SK-N-SH treated with all-trans-retinoic acid at 6 μM for 48 hours (cell line): Measurements from ENCODE around the gene HYAL3.

Experiments used
- ATAC-seq: fragments of 200-7000 bp; cut with Tn5 transposase; 3 replicates; pipeline ENCODE4 v1.9.1; 2020; ENCODE audit warnings: mild to moderate bottlenecking, moderate library complexity
- ARNTL ChIP-seq: fragments of 450-650 bp; formaldehyde crosslinking; IDR thresholded peaks from 2 replicates; pipeline ENCODE4 v1.5.0; 2020; ENCODE audit warnings: low read depth, mild to moderate bottlenecking, moderate library complexity, borderline replicate concordance
- CSDC2 ChIP-seq: fragments of 250-450 bp; sonication (Bioruptor Pico); IDR thresholded peaks from 2 replicates; pipeline ENCODE4 v1.5.0; 2020; ENCODE audit warnings: mild to moderate bottlenecking, moderate library complexity
- CSRNP3 ChIP-seq: fragments of 250-450 bp; sonication (Bioruptor Pico); IDR thresholded peaks from 2 replicates; pipeline ENCODE4 v1.5.1; 2021; ENCODE audit warnings: mild to moderate bottlenecking, moderate library complexity
- ESRRG ChIP-seq: fragments of 250-450 bp; sonication (Bioruptor Pico); IDR thresholded peaks from 2 replicates; pipeline ENCODE4 v1.6.1; 2021; ENCODE audit warnings: mild to moderate bottlenecking
- GLIS3 ChIP-seq: fragments of 250-450 bp; sonication (Bioruptor Pico); IDR thresholded peaks from 2 replicates; pipeline ENCODE4 v1.5.0; 2020; ENCODE audit warnings: mild to moderate bottlenecking, moderate library complexity
- PATZ1 ChIP-seq: fragments of 250-450 bp; sonication (Bioruptor Pico); IDR thresholded peaks from 2 replicates; pipeline ENCODE4 v1.8.0; 2020; ENCODE audit warnings: mild to moderate bottlenecking, moderate library complexity, borderline replicate concordance
- POU6F1 ChIP-seq: fragments of 250-450 bp; sonication (Bioruptor Pico); IDR thresholded peaks from 2 replicates; pipeline ENCODE4 v1.8.0; 2021; ENCODE audit warnings: low read depth, mild to moderate bottlenecking, moderate library complexity, borderline replicate concordance
- PPARA ChIP-seq: fragments of 250-450 bp; sonication (Bioruptor Pico); IDR thresholded peaks from 2 replicates; pipeline ENCODE4 v1.5.0; 2020; ENCODE audit warnings: mild to moderate bottlenecking, borderline replicate concordance
- SNAI2 ChIP-seq: fragments of 250-450 bp; sonication (Bioruptor Pico); IDR thresholded peaks from 2 replicates; pipeline ENCODE4 v1.5.0; 2020; ENCODE audit warnings: mild to moderate bottlenecking, moderate library complexity
- TCF4 ChIP-seq: fragments of 250-450 bp; sonication (Bioruptor Pico); IDR thresholded peaks from 2 replicates; pipeline ENCODE4 v1.8.0; 2021; ENCODE audit warnings: mild to moderate bottlenecking, moderate library complexity, borderline replicate concordance
- TSHZ2 ChIP-seq: fragments of 250-450 bp; sonication (Bioruptor Pico); IDR thresholded peaks from 2 replicates; pipeline ENCODE4 v1.5.0; 2020; ENCODE audit warnings: mild to moderate bottlenecking, moderate library complexity
- ZC3H10 ChIP-seq: fragments of 250-450 bp; sonication (Bioruptor Pico); IDR thresholded peaks from 2 replicates; pipeline ENCODE4 v1.5.1; 2021; ENCODE audit warnings: mild to moderate bottlenecking, moderate library complexity
- ZFP3 ChIP-seq: fragments of 250-450 bp; sonication (Bioruptor Pico); IDR thresholded peaks from 2 replicates; pipeline ENCODE4 v1.5.0; 2020; ENCODE audit warnings: mild to moderate bottlenecking, moderate library complexity
- ZFP30 ChIP-seq: fragments of 450-650 bp; formaldehyde crosslinking; IDR thresholded peaks from 2 replicates; pipeline ENCODE4 v1.5.0; 2022; ENCODE audit warnings: mild to moderate bottlenecking, moderate library complexity
- ZNF565 ChIP-seq: fragments of 450-650 bp; formaldehyde crosslinking; conservative IDR thresholded peaks from 2 replicates; pipeline ENCODE4 v1.5.0; 2020; ENCODE audit warnings: low read depth, mild to moderate bottlenecking, moderate library complexity
- ZNF8 ChIP-seq: fragments of 450-650 bp; formaldehyde crosslinking; IDR thresholded peaks from 2 replicates; pipeline ENCODE4 v1.5.0; 2020; ENCODE audit warnings: mild to moderate bottlenecking, moderate library complexity
- TF ChIP-seq, protein P1 (sequence below): fragments of 250-450 bp; sonication (Bioruptor Pico); IDR thresholded peaks from 2 replicates; pipeline ENCODE4 v1.5.1; 2020; ENCODE audit warnings: low read depth, mild to moderate bottlenecking, moderate library complexity

The HYAL3 gene

DNA sequence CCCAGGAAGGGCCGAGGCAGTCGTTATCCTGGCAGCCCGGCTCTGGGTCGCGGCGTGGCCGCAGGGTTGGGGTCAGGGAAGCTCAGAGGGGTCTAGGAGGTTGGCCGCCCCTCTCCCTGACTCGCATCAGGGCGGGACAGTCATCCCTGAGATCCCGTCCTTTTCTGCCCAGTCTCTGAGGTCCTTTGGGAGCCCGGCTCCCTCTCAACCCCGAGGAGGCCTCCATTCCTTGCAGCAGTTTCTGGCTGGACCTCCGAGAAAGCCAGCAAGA lies 22.8 kb upstream of the HYAL3 start:
- no peak for ATAC-seq
- TF ChIP-seq POU6F1 (CRISPR knock-in tag) = no peak
- TF ChIP-seq, protein P1, sequence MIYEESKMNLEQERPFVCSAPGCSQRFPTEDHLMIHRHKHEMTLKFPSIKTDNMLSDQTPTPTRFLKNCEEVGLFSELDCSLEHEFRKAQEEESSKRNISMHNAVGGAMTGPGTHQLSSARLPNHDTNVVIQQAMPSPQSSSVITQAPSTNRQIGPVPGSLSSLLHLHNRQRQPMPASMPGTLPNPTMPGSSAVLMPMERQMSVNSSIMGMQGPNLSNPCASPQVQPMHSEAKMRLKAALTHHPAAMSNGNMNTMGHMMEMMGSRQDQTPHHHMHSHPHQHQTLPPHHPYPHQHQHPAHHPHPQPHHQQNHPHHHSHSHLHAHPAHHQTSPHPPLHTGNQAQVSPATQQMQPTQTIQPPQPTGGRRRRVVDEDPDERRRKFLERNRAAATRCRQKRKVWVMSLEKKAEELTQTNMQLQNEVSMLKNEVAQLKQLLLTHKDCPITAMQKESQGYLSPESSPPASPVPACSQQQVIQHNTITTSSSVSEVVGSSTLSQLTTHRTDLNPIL = no peak
- no peak for TF ChIP-seq ESRRG (CRISPR knock-in tag)
- TF ChIP-seq ZNF565 (CRISPR knock-in tag) = no peak
- no peak for TF ChIP-seq SNAI2 (CRISPR knock-in tag)
- no peak for TF ChIP-seq ZNF8 (CRISPR knock-in tag)
- no peak for TF ChIP-seq ARNTL (CRISPR knock-in tag)
- TF ChIP-seq PPARA (CRISPR knock-in tag) = no peak
- TF ChIP-seq ZC3H10 (CRISPR knock-in tag) = no peak
- TF ChIP-seq ZFP30 (CRISPR knock-in tag) = no peak

GRCh38 chr3:50321336-50322114 lies 22.3 kb upstream of the HYAL3 start:
- TF ChIP-seq, protein P1 = no peak
- TF ChIP-seq TSHZ2 (CRISPR knock-in tag) = 0 out of 2 replicates have a peak, but pooled peaks have one; percentile 39
- peak; percentile 86 for ATAC-seq

GRCh38 chr3:50320853-50321335 lies 21.7 kb upstream of the HYAL3 start:
- ATAC-seq = peak; percentile 65
- TF ChIP-seq CSDC2 (CRISPR knock-in tag) (0 out of 2 replicates have a peak, but pooled peaks have one; percentile 9), TCF4 (CRISPR knock-in tag) (no peak)
- TF ChIP-seq, all 23 proteins: peak for 1

DNA sequence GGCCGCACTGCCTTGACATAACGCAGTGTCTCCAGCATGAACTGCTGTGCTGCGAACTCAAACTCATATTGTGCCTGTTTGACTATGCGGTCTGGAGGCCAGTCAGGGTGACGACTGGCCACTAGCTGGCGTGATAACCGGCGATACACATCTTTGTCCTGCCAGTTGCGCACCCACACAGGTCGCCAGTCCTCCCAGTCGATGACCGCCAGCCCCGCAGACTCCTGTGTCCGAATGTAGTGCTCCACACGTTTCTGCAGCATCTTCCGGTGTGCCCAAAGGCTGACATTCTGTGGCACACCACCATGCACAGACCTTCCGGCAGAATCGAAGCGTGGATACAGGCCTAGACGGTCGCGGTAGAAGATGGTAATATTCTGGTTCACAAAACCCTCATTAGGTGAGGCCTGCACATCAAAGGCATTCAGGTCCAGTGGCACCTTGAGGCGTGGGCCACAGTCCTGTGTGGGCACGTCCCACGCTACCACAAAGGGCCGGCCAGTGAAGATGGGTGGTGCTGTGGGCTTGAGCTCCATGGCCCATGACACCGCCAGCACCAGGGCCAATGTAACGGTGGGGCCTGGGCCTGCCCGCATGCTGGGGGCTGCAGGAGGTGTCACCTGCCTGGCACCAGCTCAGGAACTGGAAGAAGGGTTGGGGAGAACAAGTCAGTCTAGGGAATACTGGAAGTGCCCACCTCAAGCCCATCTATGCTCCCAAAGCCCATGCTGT lies 20.9 kb upstream of the HYAL3 start:
- no peak for ATAC-seq
- TF ChIP-seq ZFP3 (CRISPR knock-in tag) = no peak
- TF ChIP-seq ZNF8 (CRISPR knock-in tag) = no peak
- TF ChIP-seq TCF4 (CRISPR knock-in tag) = no peak
- no peak for TF ChIP-seq PATZ1
- TF ChIP-seq GLIS3 (CRISPR knock-in tag) = no peak
- TF ChIP-seq, protein P1 = no peak
- TF ChIP-seq ZFP30 (CRISPR knock-in tag) = no peak
- TF ChIP-seq CSRNP3 (CRISPR knock-in tag) = no peak
- TF ChIP-seq POU6F1 (CRISPR knock-in tag) = no peak
